Left lung (tissue), 10 donors: ENCODE data around the gene ITIH4. TPM values are rescaled to one million over a fixed set of nuclear protein-coding genes. Genes with fewer than 3 reads are reported as not detected.
A peak's percentile ranks its signal among the peaks of the same experiment; 100 is the strongest.

ENCODE experiments used
- ATAC-seq: fragments of 200-7000 bp; cut with Tn5 transposase; one replicate; pipeline ENCODE4 v1.9.1; 2020; ENCODE audit warnings: moderate library complexity
- DNase-seq, 4 donors: peaks; one replicate each; pipeline ENCODE4 v3.0.0-alpha.2; 2013 to 2020
- H3K27ac ChIP-seq, 2 donors: fragments of 200-600 bp; sonication (generic) in 1 of 2; one replicate each; pipeline versions ENCODE4 v1.5.0 to v1.8.0; 2020 to 2021
- H3K27me3 ChIP-seq, 2 donors: fragments of 200-600 bp; sonication (generic) in 1 of 2; one replicate each; pipeline versions ENCODE4 v1.5.0 to v1.8.0; 2020 to 2021
- H3K36me3 ChIP-seq, 2 donors: fragments of 200-600 bp; sonication (generic) in 1 of 2; one replicate each; pipeline versions ENCODE4 v1.5.0 to v1.8.0; 2020 to 2021
- H3K4me1 ChIP-seq, 2 donors: fragments of 200-600 bp; one replicate each; pipeline ENCODE4 v1.8.0; 2021
- H3K4me3 ChIP-seq, 2 donors: fragments of 200-600 bp; sonication (generic) in 1 of 2; one replicate each; pipeline versions ENCODE4 v1.5.0 to v1.8.0; 2020 to 2021; ENCODE audit warnings: mild to moderate bottlenecking in 1 of 2
- H3K9me3 ChIP-seq, 2 donors: fragments of 200-600 bp; sonication (generic) in 1 of 2; one replicate each; pipeline versions ENCODE4 v1.5.0 to v1.8.0; 2020 to 2021
- CTCF ChIP-seq, 2 donors: fragments of 200-600 bp; sonication (generic) in 1 of 2; IDR thresholded peaks; one replicate each; pipeline versions ENCODE4 v1.5.0 to v1.8.0; 2021; ENCODE audit warnings: antibody characterized with exemption in 2 of 2
- intact Hi-C, 2 donors: fragments of 100-400 bp; cut with DNase I; formaldehyde crosslinking; loops; one replicate each; pipeline versions ENCODE4 v1.11.2 to v1.14.2; 2022
- polyA plus RNA-seq, 6 donors: library from polyadenylated mRNA; unstranded; fragments of 120-200 nt; gene quantifications; one replicate each; pipeline ENCODE4 v1.2.1, GENCODE V29; 2013; ENCODE audit not compliant: insufficient read length in 6 of 6
- total RNA-seq, 2 donors: library from RNA; stranded (reverse); fragmentation: NEBNext Ultra II Directional; extraction: Animal tissue kit (Norgen Biotek cat#: 25700); gene quantifications; one replicate each; pipeline ENCODE4 v1.2.1, GENCODE V29; 2021
- donor health status: DM: no; HTN: yes; CAD: no.
- donor health status: DM: no; HTN: no; CAD: no.

Gene ITIH4
- total and polyA plus RNA-seq, 8 donors, result 7.7 to 16.3 (median 9.8) TPM

- DNase-seq, result peak in 2 of 4 donors; percentile 15 to 30
- intact Hi-C loops, result no loop called here
- Histone ChIP-seq H3K36me3 (no peaks in the 10 kb centered on the region), H3K27me3 (no peaks in the 10 kb centered on the region), H3K4me1 (peaks cover 1 to 8% of the 10 kb centered on the region in 2 donors), H3K27ac (no peak overlapping the region), H3K4me3 (no peak overlapping the region), H3K9me3 (no peaks in the 10 kb centered on the region)
- no peak for TF ChIP-seq CTCF (IDR thresholded peaks at IDR 0.05)
- no peak for ATAC-seq
Measured at GRCh38 chr3:52774901-52775864, 55.3 kb downstream of the ITIH4 start.

GRCh38 chr3:52774066-52774713, 56.3 kb downstream of the ITIH4 start:
- no peak overlapping the region for H3K4me3 ChIP-seq
- TF ChIP-seq CTCF (IDR thresholded peaks at IDR 0.05), result no peak
- intact Hi-C loops, result no loop called here
- H3K36me3 ChIP-seq, result no peaks in the 10 kb centered on the region
- peak in 2 of 4 donors; percentile 24 to 25 for DNase-seq
- no peaks in the 10 kb centered on the region for H3K9me3 ChIP-seq
- no peak for ATAC-seq
- peaks cover 11 to 13% of the 10 kb centered on the region in 2 donors for H3K4me1 ChIP-seq
- no peaks in the 10 kb centered on the region for H3K27me3 ChIP-seq
- no peak overlapping the region for H3K27ac ChIP-seq

- H3K9me3 ChIP-seq, result no peaks in the 10 kb centered on the region
- H3K27me3 ChIP-seq, result no peaks in the 10 kb centered on the region
- peaks cover 11 to 12% of the 10 kb centered on the region in 2 donors for H3K4me1 ChIP-seq
- H3K27ac ChIP-seq, result no peak overlapping the region
- no peaks in the 10 kb centered on the region for H3K36me3 ChIP-seq
- no peak for TF ChIP-seq CTCF (IDR thresholded peaks at IDR 0.05)
- H3K4me3 ChIP-seq, result no peak overlapping the region
- ATAC-seq (no peak), DNase-seq (peak in 1 of 4 donors; percentile 41)
- intact Hi-C loops, result no loop called here
Measured at GRCh38 chr3:52773361-52774065, 57.0 kb downstream of the ITIH4 start.

GRCh38 chr3:52771702-52772101, 58.8 kb downstream of the ITIH4 start:
- intact Hi-C loops, result no loop called here
- no peak for ATAC-seq
- peak overlapping the region in 1 of 2 donors; percentile 85 for H3K27ac ChIP-seq

More at GRCh38 chr3:52771702-52772101, 58.8 kb downstream of the ITIH4 start:
- Histone ChIP-seq H3K4me1 (peaks cover 11 to 12% of the 10 kb centered on the region in 2 donors), H3K4me3 (peak overlapping the region in 1 of 2 donors; percentile 77), H3K36me3 (peaks cover 0 to 14% of the 10 kb centered on the region in 2 donors), H3K9me3 (no peaks in the 10 kb centered on the region), H3K27me3 (no peaks in the 10 kb centered on the region)
- no peak for DNase-seq
- TF ChIP-seq CTCF (IDR thresholded peaks at IDR 0.05), result no peak
